ENCODE data around the gene SIGLEC15. TPM values are rescaled to one million over a fixed set of nuclear protein-coding genes. Genes with fewer than 3 reads are reported as not detected.
A peak's percentile ranks its signal among the peaks of the same experiment; 100 is the strongest.

The SIGLEC15 gene
- total and polyA plus RNA-seq, 2 donors from 2014 or later: 1.2 TPM; not detected in 1

- Histone ChIP-seq H3K9me3 (ENCODE audit: control insufficient read depth in 2 of 3, insufficient read depth in 1 of 3, low read length in 3 of 3) (no peaks in the 10 kb centered on the region), H3K4me1 (ENCODE audit: control insufficient read depth in 2 of 3, insufficient read depth in 2 of 3, low read depth in 1 of 3, low read length in 3 of 3) (peaks cover 0 to 2% (median 0%) of the 10 kb centered on the region in 3 donors), H3K36me3 (ENCODE audit: control insufficient read depth in 2 of 3, insufficient read depth in 3 of 3, low read length in 3 of 3) (peaks cover 8 to 57% (median 32%) of the 10 kb centered on the region in 3 donors)
These were observed 35.5 kb downstream of the SIGLEC15 start for GRCh38 chr18:45860971-45861370.

GRCh38 chr18:45861926-45862325, 36.5 kb downstream of the SIGLEC15 start:
- intact Hi-C loops (cut with DNase I): no loop called here
- Histone ChIP-seq H3K4me3 (ENCODE audit: low read length in 3 of 3) (no peak overlapping the region), H3K36me3 (ENCODE audit: control insufficient read depth in 2 of 3, insufficient read depth in 3 of 3, low read length in 3 of 3) (peaks cover 8 to 59% (median 38%) of the 10 kb centered on the region in 3 donors), H3K9me3 (ENCODE audit: control insufficient read depth in 2 of 3, insufficient read depth in 1 of 3, low read length in 3 of 3) (no peaks in the 10 kb centered on the region), H3K27me3 (ENCODE audit: control insufficient read depth, insufficient read depth, low read length) (no peaks in the 10 kb centered on the region), H3K27ac (ENCODE audit: low read depth in 2 of 2, low read length in 2 of 2) (no peak overlapping the region), H3K4me1 (ENCODE audit: control insufficient read depth in 2 of 3, insufficient read depth in 2 of 3, low read depth in 1 of 3, low read length in 3 of 3) (peaks cover 0 to 2% (median 0%) of the 10 kb centered on the region in 3 donors), H3K9ac (ENCODE audit: low read length in 3 of 3) (no peak overlapping the region)
- FAIRE-seq (no peak), DNase-seq (no peak)
- no peak for TF ChIP-seq CTCF (IDR thresholded peaks at IDR 0.05; ENCODE audit: borderline replicate concordance, extremely low read depth, insufficient read depth)

More at GRCh38 chr18:45860971-45861370, 35.5 kb downstream of the SIGLEC15 start:
- Histone ChIP-seq H3K4me3 (ENCODE audit: low read length in 3 of 3) (no peak overlapping the region), H3K9ac (ENCODE audit: low read length in 3 of 3) (no peak overlapping the region), H3K27ac (ENCODE audit: low read depth in 2 of 2, low read length in 2 of 2) (peak overlapping the region in 1 of 2 donors; percentile 35), H3K27me3 (ENCODE audit: control insufficient read depth, insufficient read depth, low read length) (no peaks in the 10 kb centered on the region)
- no peak for TF ChIP-seq CTCF (IDR thresholded peaks at IDR 0.05; ENCODE audit: borderline replicate concordance, extremely low read depth, insufficient read depth)
- no peak for DNase-seq
- intact Hi-C loops (cut with DNase I): no loop called here
- no peak for FAIRE-seq

GRCh38 chr18:45863469-45863868, 38.0 kb downstream of the SIGLEC15 start:
- Histone ChIP-seq H3K27me3 (ENCODE audit: control insufficient read depth, insufficient read depth, low read length) (no peaks in the 10 kb centered on the region), H3K9ac (ENCODE audit: low read length in 3 of 3) (no peak overlapping the region), H3K4me3 (ENCODE audit: low read length in 3 of 3) (no peak overlapping the region), H3K36me3 (ENCODE audit: control insufficient read depth in 2 of 3, insufficient read depth in 3 of 3, low read length in 3 of 3) (peaks cover 8 to 55% (median 34%) of the 10 kb centered on the region in 3 donors), H3K4me1 (ENCODE audit: control insufficient read depth in 2 of 3, insufficient read depth in 2 of 3, low read depth in 1 of 3, low read length in 3 of 3) (peaks cover 0 to 2% (median 0%) of the 10 kb centered on the region in 3 donors), H3K27ac (ENCODE audit: low read depth in 2 of 2, low read length in 2 of 2) (no peak overlapping the region), H3K9me3 (ENCODE audit: control insufficient read depth in 2 of 3, insufficient read depth in 1 of 3, low read length in 3 of 3) (no peaks in the 10 kb centered on the region)
- no peak for TF ChIP-seq CTCF (IDR thresholded peaks at IDR 0.05; ENCODE audit: borderline replicate concordance, extremely low read depth, insufficient read depth)
- FAIRE-seq (no peak), DNase-seq (no peak)
- intact Hi-C loops (cut with DNase I): no loop called here

- no peak for DNase-seq
- no peak overlapping the region for H3K4me3 ChIP-seq (ENCODE audit: low read length in 3 of 3)
- no peaks in the 10 kb centered on the region for H3K27me3 ChIP-seq (ENCODE audit: control insufficient read depth, insufficient read depth, low read length)
- H3K27ac ChIP-seq (ENCODE audit: low read depth in 2 of 2, low read length in 2 of 2): no peak overlapping the region
- no peak overlapping the region for H3K9ac ChIP-seq (ENCODE audit: low read length in 3 of 3)
- no peak for FAIRE-seq
- H3K4me1 ChIP-seq (ENCODE audit: control insufficient read depth in 2 of 3, insufficient read depth in 2 of 3, low read depth in 1 of 3, low read length in 3 of 3): peaks cover 0 to 2% (median 0%) of the 10 kb centered on the region in 3 donors
- intact Hi-C loops (cut with DNase I): no loop called here
- peaks cover 8 to 49% (median 31%) of the 10 kb centered on the region in 3 donors for H3K36me3 ChIP-seq (ENCODE audit: control insufficient read depth in 2 of 3, insufficient read depth in 3 of 3, low read length in 3 of 3)
- no peaks in the 10 kb centered on the region for H3K9me3 ChIP-seq (ENCODE audit: control insufficient read depth in 2 of 3, insufficient read depth in 1 of 3, low read length in 3 of 3)
- no peak for TF ChIP-seq CTCF (IDR thresholded peaks at IDR 0.05; ENCODE audit: borderline replicate concordance, extremely low read depth, insufficient read depth)
These were observed 38.6 kb downstream of the SIGLEC15 start for GRCh38 chr18:45864081-45864480.
